Hepatocyte (in vitro differentiated cells): ENCODE results near the gene CPM. TPM values are rescaled to one million over a fixed set of nuclear protein-coding genes. Genes with fewer than 3 reads are reported as not detected.

ENCODE experiments used
- DNase-seq: peaks from one replicate; pipeline ENCODE4 v3.0.0-alpha.2; 2016; ENCODE audit warnings: low spot score
- H2AFZ ChIP-seq: fragments of 200-600 bp; sonication (generic); 2 replicates; pipeline ENCODE4 v1.6.0; 2016; ENCODE audit warnings: antibody characterized with exemption, mild to moderate bottlenecking
- H3K27ac ChIP-seq: fragments of 200-600 bp; sonication (generic); 2 replicates; pipeline ENCODE4 v1.5.1; 2016; ENCODE audit warnings: mild to moderate bottlenecking
- H3K27me3 ChIP-seq: fragments of 200-600 bp; sonication (generic); 2 replicates; pipeline ENCODE4 v1.6.1; 2016
- H3K36me3 ChIP-seq: fragments of 200-600 bp; sonication (generic); replicated peaks from 2 replicates; pipeline ENCODE4 v1.5.1; 2016; ENCODE audit warnings: low read depth; ENCODE audit not compliant: insufficient read depth
- H3K4me1 ChIP-seq: fragments of 200-600 bp; sonication (generic); 2 replicates; pipeline ENCODE4 v1.5.1; 2016; ENCODE audit warnings: mild to moderate bottlenecking, moderate library complexity; ENCODE audit not compliant: insufficient read depth
- H3K4me2 ChIP-seq: fragments of 200-600 bp; sonication (generic); 2 replicates; pipeline ENCODE4 v1.6.0; 2016
- H3K4me3 ChIP-seq: fragments of 200-600 bp; sonication (generic); 2 replicates; pipeline ENCODE4 v1.5.1; 2016; ENCODE audit warnings: mild to moderate bottlenecking
- H3K79me2 ChIP-seq: fragments of 200-600 bp; sonication (generic); 2 replicates; pipeline ENCODE4 v1.6.0; 2017; ENCODE audit warnings: mild to moderate bottlenecking
- H3K9me2 ChIP-seq: fragments of 200-600 bp; sonication (generic); replicated peaks from 2 replicates; pipeline ENCODE4 v1.6.0; 2017; ENCODE audit warnings: mild to moderate bottlenecking; ENCODE audit not compliant: insufficient read depth
- H3K9me3 ChIP-seq: fragments of 200-600 bp; sonication (generic); 2 replicates; pipeline ENCODE4 v1.5.1; 2016; ENCODE audit warnings: low read depth, mild to moderate bottlenecking
- H4K20me1 ChIP-seq: fragments of 200-600 bp; sonication (generic); 2 replicates; pipeline ENCODE4 v1.6.0; 2016; ENCODE audit warnings: mild to moderate bottlenecking; ENCODE audit not compliant: insufficient read depth, poor library complexity, severe bottlenecking
- CTCF ChIP-seq: fragments of 200-600 bp; sonication (generic); IDR thresholded peaks from 2 replicates; pipeline ENCODE4 v1.5.1; 2016; ENCODE audit warnings: antibody characterized with exemption, mild to moderate bottlenecking; ENCODE audit not compliant: poor library complexity
- EZH2 ChIP-seq: fragments of 200-600 bp; sonication (generic); IDR thresholded peaks from 2 replicates; pipeline ENCODE4 v1.6.1; 2016; ENCODE audit warnings: antibody characterized with exemption, mild to moderate bottlenecking, borderline replicate concordance
- EZH2phosphoT487 ChIP-seq: fragments of 200-600 bp; sonication (generic); IDR thresholded peaks from one replicate; pipeline ENCODE4 v1.6.1; 2018; ENCODE audit warnings: antibody characterized with exemption, mild to moderate bottlenecking, low read depth, moderate library complexity; ENCODE audit not compliant: unreplicated experiment, severe bottlenecking
- WGBS: methylation state at CpG from one replicate; pipeline ENCODE4 v1.1.6; 2016; ENCODE audit warnings: low lambda C conversion rate; ENCODE audit errors: missing lambda C conversion rate; 5-methylcytosine and 5-hydroxymethylcytosine counted together
- polyA plus RNA-seq: library from polyadenylated mRNA; unstranded; fragments of >200 nt; fragmentation: Nextera tagmentation; extraction: Ambion mirVana; gene quantifications from 2 replicates; pipeline ENCODE4 v1.2.1, GENCODE V29; 2016
- total RNA-seq: library from RNA; depleted of rRNA; stranded (reverse); fragments of >200 nt; gene quantifications from 2 replicates; pipeline ENCODE4 v1.2.3, GENCODE V29; 2014

The CPM gene
- total and polyA plus RNA-seq, 2 experiments from 2014 or later, result 26.8 to 28.0 TPM

GRCh38 chr12:68963856-68964745 is 31.1 kb upstream of the CPM start:
- no peak overlapping the region for H2AFZ ChIP-seq
- no peaks in the 10 kb centered on the region for H3K9me3 ChIP-seq
- H3K27me3 ChIP-seq, result no peaks in the 10 kb centered on the region
- no peaks in the 10 kb centered on the region for H3K36me3 ChIP-seq
- H3K9me2 ChIP-seq, result no peaks in the 10 kb centered on the region
- no peaks in the 10 kb centered on the region for H4K20me1 ChIP-seq
- no peak overlapping the region for H3K4me3 ChIP-seq
- H3K79me2 ChIP-seq, result no peaks in the 10 kb centered on the region
- H3K4me2 ChIP-seq, result peak overlapping the region; percentile 40
- TF ChIP-seq CTCF (no peak), EZH2phosphoT487 (no peak), EZH2 (no peak)
- WGBS, result 96% methylated on average over 7 of the region's 7 CpGs
- peaks cover 26% of the 10 kb centered on the region for H3K4me1 ChIP-seq
- peak overlapping the region; percentile 93 for H3K27ac ChIP-seq
- no peak for DNase-seq

DNA sequence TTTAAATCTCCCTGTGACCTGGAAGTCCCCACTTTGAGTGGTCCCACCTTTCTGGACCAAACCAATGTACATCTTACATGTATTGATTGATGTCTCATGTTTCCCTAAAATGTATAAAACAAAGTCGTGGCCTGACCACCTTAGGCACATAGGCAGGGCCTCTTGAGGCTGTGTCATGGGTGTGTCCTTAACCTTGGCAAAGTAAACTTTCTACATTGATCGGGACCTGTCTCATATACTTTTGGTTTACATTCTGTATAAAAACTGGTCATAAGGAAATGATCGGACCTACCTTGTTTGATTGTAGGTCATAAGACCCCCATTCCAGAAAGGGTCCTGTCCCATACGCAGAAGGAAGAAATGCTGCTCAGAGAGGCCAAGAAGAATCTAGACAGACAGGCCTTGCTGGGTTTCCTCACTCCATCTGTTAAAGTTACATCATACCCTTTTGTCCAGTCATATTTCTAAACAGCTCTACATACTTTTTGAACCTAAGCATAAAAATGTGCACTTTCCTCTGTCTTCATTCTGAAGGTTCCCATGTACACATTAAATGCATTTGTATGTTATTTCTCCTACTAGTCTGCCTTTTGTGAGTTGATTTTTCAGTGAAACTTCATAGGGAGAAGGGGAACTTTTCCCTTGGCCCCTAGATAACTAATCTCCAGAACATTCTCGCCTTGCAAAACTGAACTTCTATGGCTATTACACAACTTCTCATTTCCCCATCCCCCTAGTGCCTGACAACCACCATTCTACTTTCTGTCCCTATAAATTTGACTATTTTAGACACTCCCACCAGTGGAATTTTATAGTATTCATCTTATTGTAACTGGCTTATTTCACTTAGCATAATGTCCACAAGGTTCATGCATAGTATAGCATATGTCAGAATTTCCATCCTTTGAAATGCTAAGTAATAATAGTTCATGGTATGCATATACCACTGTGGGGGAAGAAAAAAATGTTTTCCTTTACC is 30.2 kb upstream of the CPM start:
- peak overlapping the region; percentile 93 for H3K27ac ChIP-seq
- H3K4me2 ChIP-seq, result peak overlapping the region; percentile 40

DNA sequence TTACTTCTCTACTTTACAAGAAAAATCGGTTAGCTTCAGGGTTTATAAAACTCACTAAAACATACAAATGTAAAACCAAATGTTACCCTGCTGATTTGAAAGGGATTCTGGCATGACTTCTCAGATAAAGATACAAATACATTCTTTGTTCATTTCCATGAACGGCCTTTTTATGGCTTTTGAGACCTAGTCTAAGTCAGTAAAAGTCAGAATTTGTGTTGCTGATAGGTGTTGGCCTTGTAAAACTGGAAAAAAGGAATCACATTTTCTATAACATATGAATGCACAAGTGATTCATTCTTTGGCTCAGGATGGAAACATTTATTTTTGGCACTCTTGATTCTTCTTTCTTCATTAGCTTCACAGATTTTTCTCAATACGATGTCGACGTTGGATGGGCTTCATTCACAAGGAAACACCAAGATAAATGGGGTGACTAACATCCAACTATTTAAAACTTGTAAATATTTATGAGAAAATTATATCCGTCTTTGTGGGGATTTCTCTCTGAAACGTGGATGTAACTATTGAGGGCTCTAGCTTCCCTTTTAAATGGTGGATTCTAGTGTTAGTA is 27.0 kb upstream of the CPM start:
- Histone ChIP-seq H4K20me1 (no peaks in the 10 kb centered on the region), H3K4me2 (no peak overlapping the region), H3K9me2 (no peaks in the 10 kb centered on the region), H2AFZ (no peak overlapping the region), H3K4me1 (peaks cover 26% of the 10 kb centered on the region), H3K27ac (peak overlapping the region; percentile 37), H3K9me3 (no peaks in the 10 kb centered on the region), H3K36me3 (no peaks in the 10 kb centered on the region), H3K4me3 (no peak overlapping the region), H3K27me3 (no peaks in the 10 kb centered on the region), H3K79me2 (no peaks in the 10 kb centered on the region)
- TF ChIP-seq EZH2 (no peak), EZH2phosphoT487 (no peak), CTCF (no peak)
- peak; percentile 22 for DNase-seq
- WGBS, result 58% methylated on average over 7 of the region's 7 CpGs

More for the DNA sequence above, 30.2 kb upstream of the CPM start:
- no peaks in the 10 kb centered on the region for H3K27me3 ChIP-seq
- no peaks in the 10 kb centered on the region for H3K9me3 ChIP-seq
- H3K9me2 ChIP-seq, result no peaks in the 10 kb centered on the region
- no peaks in the 10 kb centered on the region for H3K79me2 ChIP-seq
- peak overlapping the region; percentile 27 for H2AFZ ChIP-seq
- H3K4me1 ChIP-seq, result peaks cover 26% of the 10 kb centered on the region
- H3K36me3 ChIP-seq, result no peaks in the 10 kb centered on the region
- no peak for TF ChIP-seq CTCF
- TF ChIP-seq EZH2, result no peak
- no peak for TF ChIP-seq EZH2phosphoT487
- WGBS, result 70% methylated on average over 5 of the region's 5 CpGs
- H4K20me1 ChIP-seq, result no peaks in the 10 kb centered on the region
- DNase-seq, result peak; percentile 39
- H3K4me3 ChIP-seq, result no peak overlapping the region
